Sigmoid colon (tissue), 7 donors: ENCODE results near the gene GALNT18. TPM values are rescaled to one million over a fixed set of nuclear protein-coding genes. Genes with fewer than 3 reads are reported as not detected.

ENCODE experiments used
- DNase-seq: peaks from one replicate; pipeline ENCODE4 v3.0.0-alpha.2; 2019
- H3K27ac ChIP-seq, 4 donors: fragments of 200-600 bp; sonication (generic); one replicate each; pipeline ENCODE4 v1.5.1; 2016 to 2019; ENCODE audit warnings: mild to moderate bottlenecking in 1 of 4
- H3K27me3 ChIP-seq, 3 donors: fragments of 200-600 bp; sonication (generic); one replicate each; pipeline ENCODE4 v1.5.1; 2019; ENCODE audit warnings: mild to moderate bottlenecking in 1 of 3
- H3K36me3 ChIP-seq, 4 donors: fragments of 200-600 bp; sonication (generic); one replicate each; pipeline ENCODE4 v1.5.1; 2016 to 2019
- H3K4me1 ChIP-seq, 4 donors: fragments of 200-600 bp; sonication (generic); one replicate each; pipeline ENCODE4 v1.5.1; 2017 to 2019
- H3K4me3 ChIP-seq, 4 donors: fragments of 200-600 bp; sonication (generic); one replicate each; pipeline ENCODE4 v1.5.1; 2017 to 2019; ENCODE audit warnings: mild to moderate bottlenecking in 2 of 4, moderate library complexity in 1 of 4
- H3K9me3 ChIP-seq, 4 donors: fragments of 200-600 bp in 3 of 4; sonication (generic) in 3 of 4; one replicate each; pipeline versions ENCODE4 v1.5.1 to v1.6.1; 2013 to 2019
- EP300 ChIP-seq, 4 donors: sonication (generic); formaldehyde crosslinking; IDR thresholded peaks; one replicate each; pipeline ENCODE4 v1.6.1; 2017; ENCODE audit warnings: antibody characterized with exemption in 4 of 4
- POLR2A ChIP-seq, 2 donors: fragments of 450-650 bp; IDR thresholded peaks; one replicate each; pipeline ENCODE4 v1.6.1; 2016; ENCODE audit warnings: antibody characterized with exemption in 2 of 2, mild to moderate bottlenecking in 2 of 2, moderate library complexity in 2 of 2
- POLR2AphosphoS5 ChIP-seq, 4 donors: sonication (generic); formaldehyde crosslinking; IDR thresholded peaks; one replicate each; pipeline ENCODE4 v1.6.1; 2017; ENCODE audit warnings: antibody characterized with exemption in 4 of 4
- WGBS, 2 donors: extraction: QIAGEN DNeasy Blood & Tissue Kit; methylation state at CpG; one replicate each; pipeline ENCODE4 v1.1.7; 2013; 5-methylcytosine and 5-hydroxymethylcytosine counted together
- intact Hi-C: fragments of 100-400 bp; cut with DNase I; formaldehyde crosslinking; loops from one replicate; pipeline ENCODE4 v1.15.1; 2023
- polyA plus RNA-seq, 3 donors: library from polyadenylated mRNA; stranded (reverse); fragments of 200-250 nt; gene quantifications; one replicate each; pipeline ENCODE4 v1.2.3, GENCODE V29; 2013
- total RNA-seq, 4 donors: library from RNA; depleted of rRNA; stranded (reverse); fragments of >200 nt; gene quantifications; one replicate each; pipeline ENCODE4 v1.1.0, GENCODE V29; 2016
- TF ChIP-seq, protein P1 (sequence below), 4 experiments: fragments of 450-650 bp in 3 of 4; fragments of 200-600 bp in 1 of 4; IDR thresholded peaks; one replicate each; pipeline ENCODE4 v1.5.1; 2016 to 2019; ENCODE audit warnings: antibody characterized with exemption in 4 of 4, mild to moderate bottlenecking in 3 of 4, moderate library complexity in 2 of 4
- donor health status: healthy with polysubstance abuse.
- donor health status: Bipolar disorder and iron deficiency.
- donor health status: healthy.

Gene GALNT18
- total and polyA plus RNA-seq, 7 donors: 0.92 to 48.6 (median 34.9) TPM

- intact Hi-C loops: no loop called here
- Histone ChIP-seq H3K27me3 (no peaks in the 10 kb centered on the region), H3K27ac (no peak overlapping the region), H3K4me3 (no peak overlapping the region), H3K9me3 (no peaks in the 10 kb centered on the region), H3K4me1 (peaks cover 0 to 10% (median 5%) of the 10 kb centered on the region in 4 donors), H3K36me3 (no peaks in the 10 kb centered on the region)
- DNase-seq: no peak
- 87 to 88% methylated on average over 9 of the region's 9 CpGs for WGBS, 2 donors
- TF ChIP-seq, protein P1, sequence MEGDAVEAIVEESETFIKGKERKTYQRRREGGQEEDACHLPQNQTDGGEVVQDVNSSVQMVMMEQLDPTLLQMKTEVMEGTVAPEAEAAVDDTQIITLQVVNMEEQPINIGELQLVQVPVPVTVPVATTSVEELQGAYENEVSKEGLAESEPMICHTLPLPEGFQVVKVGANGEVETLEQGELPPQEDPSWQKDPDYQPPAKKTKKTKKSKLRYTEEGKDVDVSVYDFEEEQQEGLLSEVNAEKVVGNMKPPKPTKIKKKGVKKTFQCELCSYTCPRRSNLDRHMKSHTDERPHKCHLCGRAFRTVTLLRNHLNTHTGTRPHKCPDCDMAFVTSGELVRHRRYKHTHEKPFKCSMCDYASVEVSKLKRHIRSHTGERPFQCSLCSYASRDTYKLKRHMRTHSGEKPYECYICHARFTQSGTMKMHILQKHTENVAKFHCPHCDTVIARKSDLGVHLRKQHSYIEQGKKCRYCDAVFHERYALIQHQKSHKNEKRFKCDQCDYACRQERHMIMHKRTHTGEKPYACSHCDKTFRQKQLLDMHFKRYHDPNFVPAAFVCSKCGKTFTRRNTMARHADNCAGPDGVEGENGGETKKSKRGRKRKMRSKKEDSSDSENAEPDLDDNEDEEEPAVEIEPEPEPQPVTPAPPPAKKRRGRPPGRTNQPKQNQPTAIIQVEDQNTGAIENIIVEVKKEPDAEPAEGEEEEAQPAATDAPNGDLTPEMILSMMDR (IDR thresholded peaks at IDR 0.05): no peak
- TF ChIP-seq POLR2A (IDR thresholded peaks at IDR 0.05) (no peak), POLR2AphosphoS5 (IDR thresholded peaks at IDR 0.05) (no peak), EP300 (IDR thresholded peaks at IDR 0.05) (no peak)
Observed at GRCh38 chr11:11661326-11662040, 39.7 kb upstream of the GALNT18 start.

DNA sequence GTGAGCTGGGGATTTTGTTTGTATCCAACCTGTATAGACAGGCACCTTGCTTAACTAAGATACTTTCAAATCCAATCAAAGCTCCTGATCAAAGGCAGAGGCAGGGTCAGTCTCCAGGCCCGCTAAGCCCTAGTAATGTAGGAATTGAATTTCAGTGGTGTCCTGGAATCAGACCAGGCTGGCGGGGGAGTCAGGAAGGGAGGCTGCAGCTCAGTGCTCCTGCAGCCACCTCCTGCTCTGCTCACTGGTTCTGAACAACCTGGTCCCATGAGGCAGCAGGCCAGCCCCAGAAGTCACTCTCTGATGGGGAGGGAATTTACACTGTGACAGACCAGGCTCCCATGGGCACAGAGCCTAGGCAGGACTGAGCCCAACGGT, 38.5 kb upstream of the GALNT18 start:
- Histone ChIP-seq H3K9me3 (no peaks in the 10 kb centered on the region), H3K4me3 (no peak overlapping the region), H3K27ac (no peak overlapping the region), H3K36me3 (no peaks in the 10 kb centered on the region), H3K4me1 (peaks cover 0 to 9% (median 2%) of the 10 kb centered on the region in 4 donors), H3K27me3 (no peaks in the 10 kb centered on the region)
- WGBS, 2 donors: 82 to 86% methylated on average over 3 of the region's 3 CpGs
- TF ChIP-seq, protein P1 (IDR thresholded peaks at IDR 0.05): no peak
- no peak for TF ChIP-seq EP300 (IDR thresholded peaks at IDR 0.05)
- TF ChIP-seq POLR2AphosphoS5 (IDR thresholded peaks at IDR 0.05): no peak
- no peak for TF ChIP-seq POLR2A (IDR thresholded peaks at IDR 0.05)
- no peak for DNase-seq
- intact Hi-C loops: no loop called here

DNA sequence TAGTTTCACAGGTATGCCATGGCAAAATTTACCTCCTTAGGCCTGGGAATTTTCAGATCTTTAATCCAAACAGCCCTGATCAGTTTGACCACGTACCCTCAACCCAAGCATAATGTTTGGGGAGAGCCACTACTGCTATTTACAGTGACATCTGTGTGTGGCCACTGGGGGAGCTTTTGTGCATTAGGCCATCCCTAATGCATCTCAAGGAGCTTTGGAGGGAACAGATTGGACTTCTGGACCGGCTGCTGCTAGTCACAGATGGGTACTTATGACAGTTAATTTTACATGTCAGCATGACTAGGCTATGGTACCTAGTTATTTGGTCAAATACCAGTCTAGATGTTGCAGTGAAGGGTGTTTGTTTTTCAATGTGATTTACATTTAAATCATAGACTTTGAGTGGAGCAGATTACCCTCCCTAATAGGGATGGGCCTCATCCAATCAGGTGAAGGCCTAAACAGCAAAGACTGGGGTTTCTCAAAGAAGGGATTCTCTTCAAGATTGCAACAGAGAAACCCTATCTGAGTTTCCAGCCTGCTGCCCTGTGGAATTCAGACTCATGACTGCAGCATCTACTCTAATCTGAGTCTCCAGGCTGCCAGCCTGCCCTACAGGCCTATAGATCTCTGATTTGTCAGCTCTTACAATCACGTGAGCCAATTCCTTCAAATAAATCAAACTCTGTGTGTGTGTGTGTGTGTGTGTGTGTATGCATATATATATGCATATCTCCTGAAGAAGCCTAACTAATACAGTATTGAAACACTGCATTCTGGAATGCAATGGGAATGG, 38.0 kb upstream of the GALNT18 start:
- Histone ChIP-seq H3K27me3 (no peaks in the 10 kb centered on the region), H3K27ac (no peak overlapping the region), H3K4me3 (no peak overlapping the region), H3K9me3 (no peaks in the 10 kb centered on the region), H3K36me3 (no peaks in the 10 kb centered on the region), H3K4me1 (peaks cover 0 to 9% (median 2%) of the 10 kb centered on the region in 4 donors)
- 88% methylated on average over 3 of the region's 3 CpGs for WGBS, 2 donors
- TF ChIP-seq, protein P1 (IDR thresholded peaks at IDR 0.05): no peak
- TF ChIP-seq EP300 (IDR thresholded peaks at IDR 0.05): no peak
- intact Hi-C loops: no loop called here
- DNase-seq: no peak

DNA sequence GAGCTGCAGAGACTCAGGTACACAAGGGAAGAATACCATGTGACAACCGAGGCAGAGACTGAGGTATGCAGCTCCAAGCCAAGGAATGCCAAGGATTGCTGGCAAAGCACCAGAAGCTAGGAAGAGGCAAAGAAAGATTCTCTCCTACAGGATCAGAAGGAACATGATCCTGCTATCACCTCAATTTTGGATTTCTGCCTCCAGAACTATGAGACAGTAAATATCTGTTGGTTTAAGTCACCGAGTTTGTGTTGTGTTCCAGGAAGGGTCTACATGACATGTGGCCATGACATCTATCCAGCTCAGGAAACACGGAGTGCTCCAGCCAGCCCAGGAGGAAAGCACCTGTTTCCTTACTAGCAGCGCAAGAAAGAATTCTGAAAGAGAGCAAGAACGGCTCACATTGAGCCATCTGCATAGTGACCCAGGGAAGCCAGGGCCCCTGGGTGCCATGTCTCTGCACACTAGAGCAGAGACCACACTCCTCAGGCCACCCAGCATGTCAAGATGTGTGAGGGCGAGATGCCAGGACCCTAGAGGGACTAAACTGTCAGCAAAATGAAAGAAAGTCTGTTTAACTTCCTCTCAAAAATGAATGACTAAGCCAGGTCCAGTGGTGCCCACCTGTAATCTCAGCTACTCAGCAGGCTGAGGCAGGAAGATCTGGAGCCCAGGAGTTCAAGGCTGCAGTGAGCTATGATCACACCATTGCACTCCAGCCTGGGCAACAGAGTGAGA, 35.6 kb upstream of the GALNT18 start:
- Histone ChIP-seq H3K27ac (no peak overlapping the region), H3K4me1 (peaks cover 0 to 9% (median 2%) of the 10 kb centered on the region in 4 donors), H3K9me3 (no peaks in the 10 kb centered on the region), H3K27me3 (no peaks in the 10 kb centered on the region), H3K4me3 (no peak overlapping the region), H3K36me3 (no peaks in the 10 kb centered on the region)
- TF ChIP-seq EP300 (IDR thresholded peaks at IDR 0.05) (no peak), POLR2AphosphoS5 (IDR thresholded peaks at IDR 0.05) (no peak), POLR2A (IDR thresholded peaks at IDR 0.05) (no peak)
- TF ChIP-seq, protein P1 (IDR thresholded peaks at IDR 0.05): no peak
- no peak for DNase-seq
- WGBS, 2 donors: 53 to 76% methylated on average over 6 of the region's 6 CpGs
- intact Hi-C loops: no loop called here
